ENCODE results near the gene HNRNPU.

HNRNPU gene

GRCh38 chr1:244800821-244801220 is 63.5 kb downstream of the HNRNPU start:
- no peak for DNase-seq

Measured in OCI-M1 (cell line).